ENCODE results near the gene LIPI. TPM values are rescaled to one million over a fixed set of nuclear protein-coding genes. Genes with fewer than 3 reads are reported as not detected.

LIPI gene
- total and polyA plus RNA-seq, 2 donors (not counting 1 experiment from before 2014, with no cell fraction given) = not detected

GRCh38 chr21:14099570-14099969, 111.2 kb downstream of the LIPI start:
- no peak for TF ChIP-seq CTCF (conservative IDR thresholded peaks at IDR 0.05 in 1 of 2, IDR thresholded peaks at IDR 0.05 in 1 of 2; ENCODE audit: low read depth in 1 of 2, low read length in 2 of 2)
- TF ChIP-seq EZH2 (IDR thresholded peaks at IDR 0.05; ENCODE audit: low read length, missing control alignments) = no peak
- DNase-seq (ENCODE audit: low read depth in 2 of 2) = peak in 1 of 2 donors; percentile 0
- H3K27ac ChIP-seq (ENCODE audit: insufficient read depth, low read length) = no peak overlapping the region

GRCh38 chr21:14097881-14098499, 112.8 kb downstream of the LIPI start:
- no peak overlapping the region for H3K4me2 ChIP-seq (ENCODE audit: extremely low read depth, insufficient read depth, low read length)
- no peaks in the 10 kb centered on the region for H3K9me3 ChIP-seq (ENCODE audit: control insufficient read depth, insufficient read depth, low read depth, low read length)
- H3K9ac ChIP-seq (ENCODE audit: insufficient read depth, low read length) = no peak overlapping the region
- DNase-seq (ENCODE audit: low read depth in 2 of 2) = no peak
- no peaks in the 10 kb centered on the region for H4K20me1 ChIP-seq (ENCODE audit: control insufficient read depth, extremely low read depth, insufficient read depth, low read length)
- H3K79me2 ChIP-seq (ENCODE audit: control insufficient read depth, insufficient read depth, low read length) = no peaks in the 10 kb centered on the region
- no peak for TF ChIP-seq EZH2 (IDR thresholded peaks at IDR 0.05; ENCODE audit: low read length, missing control alignments)
- no peak for TF ChIP-seq CTCF (conservative IDR thresholded peaks at IDR 0.05 in 1 of 2, IDR thresholded peaks at IDR 0.05 in 1 of 2; ENCODE audit: low read depth in 1 of 2, low read length in 2 of 2)
- no peak overlapping the region for H3K4me3 ChIP-seq (replicated peaks in 1 of 4; ENCODE audit: control extremely low read depth in 1 of 4, insufficient read depth in 1 of 4, low read depth in 3 of 4, low read length in 4 of 4)
- H3K27me3 ChIP-seq (ENCODE audit: control insufficient read depth, insufficient read depth, low read length) = no peaks in the 10 kb centered on the region
- no peaks in the 10 kb centered on the region for H3K4me1 ChIP-seq (ENCODE audit: control insufficient read depth, extremely low read depth, insufficient read depth, low read length)
- H2AFZ ChIP-seq (ENCODE audit: low read length) = no peak overlapping the region
- H3K36me3 ChIP-seq (ENCODE audit: control insufficient read depth, insufficient read depth, low read length) = no peaks in the 10 kb centered on the region
- H3K27ac ChIP-seq (ENCODE audit: insufficient read depth, low read length) = no peak overlapping the region

More at GRCh38 chr21:14099570-14099969, 111.2 kb downstream of the LIPI start:
- Histone ChIP-seq H3K79me2 (ENCODE audit: control insufficient read depth, insufficient read depth, low read length) (no peaks in the 10 kb centered on the region), H2AFZ (ENCODE audit: low read length) (no peak overlapping the region), H3K4me3 (replicated peaks in 1 of 4; ENCODE audit: control extremely low read depth in 1 of 4, insufficient read depth in 1 of 4, low read depth in 3 of 4, low read length in 4 of 4) (no peak overlapping the region), H4K20me1 (ENCODE audit: control insufficient read depth, extremely low read depth, insufficient read depth, low read length) (no peaks in the 10 kb centered on the region), H3K9ac (ENCODE audit: insufficient read depth, low read length) (no peak overlapping the region), H3K9me3 (ENCODE audit: control insufficient read depth, insufficient read depth, low read depth, low read length) (no peaks in the 10 kb centered on the region), H3K4me1 (ENCODE audit: control insufficient read depth, extremely low read depth, insufficient read depth, low read length) (no peaks in the 10 kb centered on the region), H3K36me3 (ENCODE audit: control insufficient read depth, insufficient read depth, low read length) (no peaks in the 10 kb centered on the region), H3K27me3 (ENCODE audit: control insufficient read depth, insufficient read depth, low read length) (no peaks in the 10 kb centered on the region), H3K4me2 (ENCODE audit: extremely low read depth, insufficient read depth, low read length) (no peak overlapping the region)

GRCh38 chr21:14096577-14096976, 114.2 kb downstream of the LIPI start:
- H3K4me2 ChIP-seq (ENCODE audit: extremely low read depth, insufficient read depth, low read length) = no peak overlapping the region
- TF ChIP-seq CTCF (conservative IDR thresholded peaks at IDR 0.05 in 1 of 2, IDR thresholded peaks at IDR 0.05 in 1 of 2; ENCODE audit: low read depth in 1 of 2, low read length in 2 of 2) (no peak), EZH2 (IDR thresholded peaks at IDR 0.05; ENCODE audit: low read length, missing control alignments) (no peak)
- H3K27ac ChIP-seq (ENCODE audit: insufficient read depth, low read length) = no peak overlapping the region
- H3K9ac ChIP-seq (ENCODE audit: insufficient read depth, low read length) = no peak overlapping the region
- no peaks in the 10 kb centered on the region for H3K79me2 ChIP-seq (ENCODE audit: control insufficient read depth, insufficient read depth, low read length)
- no peaks in the 10 kb centered on the region for H3K9me3 ChIP-seq (ENCODE audit: control insufficient read depth, insufficient read depth, low read depth, low read length)
- no peak overlapping the region for H2AFZ ChIP-seq (ENCODE audit: low read length)
- H3K4me1 ChIP-seq (ENCODE audit: control insufficient read depth, extremely low read depth, insufficient read depth, low read length) = no peaks in the 10 kb centered on the region
- H4K20me1 ChIP-seq (ENCODE audit: control insufficient read depth, extremely low read depth, insufficient read depth, low read length) = no peaks in the 10 kb centered on the region
- DNase-seq (ENCODE audit: low read depth in 2 of 2) = no peak
- no peak overlapping the region for H3K4me3 ChIP-seq (replicated peaks in 1 of 4; ENCODE audit: control extremely low read depth in 1 of 4, insufficient read depth in 1 of 4, low read depth in 3 of 4, low read length in 4 of 4)
- no peaks in the 10 kb centered on the region for H3K36me3 ChIP-seq (ENCODE audit: control insufficient read depth, insufficient read depth, low read length)
- no peaks in the 10 kb centered on the region for H3K27me3 ChIP-seq (ENCODE audit: control insufficient read depth, insufficient read depth, low read length)

All from fibroblast of lung (primary cell).